ENCODE data around the gene FHAD1. TPM values are rescaled to one million over a fixed set of nuclear protein-coding genes. Genes with fewer than 3 reads are reported as not detected.

Gene FHAD1
- total and polyA plus RNA-seq, 10 of the 15 experiments (the other 5 are each of a cell fraction or from before 2014, with no cell fraction given): 0.09 to 1.0 (median 0.32) TPM; not detected in 2

GRCh38 chr1:15215116-15215515 is 31.9 kb upstream of the FHAD1 start:
- no peak for FAIRE-seq
- Histone ChIP-seq H3K27ac (ENCODE audit: control insufficient read depth, insufficient read depth) (no peak overlapping the region), H3K4me2 (ENCODE audit: control insufficient read depth, insufficient read depth) (no peak overlapping the region), H3K27me3 (replicated peaks in 1 of 2; ENCODE audit: control insufficient read depth in 2 of 2, insufficient read depth in 2 of 2, low read length in 1 of 2) (no peaks in the 10 kb centered on the region), H3K79me2 (ENCODE audit: control insufficient read depth, insufficient read depth, low read length) (no peaks in the 10 kb centered on the region), H3K9me3 (replicated peaks; ENCODE audit: control insufficient read depth, insufficient read depth, low read length) (no peaks in the 10 kb centered on the region; the same call in 2 of the 3 replicates), H3K36me3 (ENCODE audit: control insufficient read depth in 2 of 2, insufficient read depth in 2 of 2, low read length in 1 of 2) (peaks cover 0 to 2% of the 10 kb centered on the region in 2 experiments; a peak in 3 of 4 replicates), H2AFZ (ENCODE audit: control insufficient read depth, low read depth, low read length) (no peak overlapping the region), H3K9ac (ENCODE audit: control insufficient read depth, insufficient read depth, low read length) (no peak overlapping the region), H4K20me1 (ENCODE audit: control insufficient read depth, insufficient read depth) (no peaks in the 10 kb centered on the region), H3K4me3 (no peak overlapping the region), H3K4me1 (ENCODE audit: control insufficient read depth, insufficient read depth, low read length) (no peaks in the 10 kb centered on the region)
- no peak for DNase-seq (ENCODE audit: low read depth, low spot score)
- ChIA-PET SMC1A (ENCODE audit: uncharacterized antibody, unreplicated experiment) (interaction anchor here (1.3 kb wide), 1 partner anchor 10 kb away, joined by 3 read pairs; no protein-coding TSS in a partner anchor), CTCF (interaction anchor here (0.5 to 1.3 kb wide), 3 partner anchors 16 to 109 kb away, joined by 3 read pairs; no protein-coding TSS in a partner anchor), RAD21 (ENCODE audit: unreplicated experiment) (no interaction called here), POLR2A (no interaction called here)
- BruUV-seq (replicated peaks): no TSS peak
- intact Hi-C loops (cut with micrococcal nuclease; ENCODE audit: unreplicated experiment) (no loop called here), in situ Hi-C loops (cut with MboI) (no loop called here)
- 71% methylated on average over 23 of the region's 23 CpGs for WGBS (ENCODE audit: insufficient coverage, insufficient replicate concordance, low lambda C conversion rate, missing lambda C conversion rate)
- ATAC-seq: no peak
- TF ChIP-seq RFX5 (IDR thresholded peaks at IDR 0.05; ENCODE audit: low read depth, low read length) (no peak), FOXK2 (IDR thresholded peaks at IDR 0.05) (no peak), RBBP5 (conservative IDR thresholded peaks at IDR 0.05) (no peak), E4F1 (IDR thresholded peaks at IDR 0.05; ENCODE audit: borderline replicate concordance, partially characterized antibody) (no peak), POLR2AphosphoS5 (IDR thresholded peaks at IDR 0.05; ENCODE audit: low read length) (no peak), HDAC2 (IDR thresholded peaks at IDR 0.05) (no peak)
- TF ChIP-seq, protein P1, sequence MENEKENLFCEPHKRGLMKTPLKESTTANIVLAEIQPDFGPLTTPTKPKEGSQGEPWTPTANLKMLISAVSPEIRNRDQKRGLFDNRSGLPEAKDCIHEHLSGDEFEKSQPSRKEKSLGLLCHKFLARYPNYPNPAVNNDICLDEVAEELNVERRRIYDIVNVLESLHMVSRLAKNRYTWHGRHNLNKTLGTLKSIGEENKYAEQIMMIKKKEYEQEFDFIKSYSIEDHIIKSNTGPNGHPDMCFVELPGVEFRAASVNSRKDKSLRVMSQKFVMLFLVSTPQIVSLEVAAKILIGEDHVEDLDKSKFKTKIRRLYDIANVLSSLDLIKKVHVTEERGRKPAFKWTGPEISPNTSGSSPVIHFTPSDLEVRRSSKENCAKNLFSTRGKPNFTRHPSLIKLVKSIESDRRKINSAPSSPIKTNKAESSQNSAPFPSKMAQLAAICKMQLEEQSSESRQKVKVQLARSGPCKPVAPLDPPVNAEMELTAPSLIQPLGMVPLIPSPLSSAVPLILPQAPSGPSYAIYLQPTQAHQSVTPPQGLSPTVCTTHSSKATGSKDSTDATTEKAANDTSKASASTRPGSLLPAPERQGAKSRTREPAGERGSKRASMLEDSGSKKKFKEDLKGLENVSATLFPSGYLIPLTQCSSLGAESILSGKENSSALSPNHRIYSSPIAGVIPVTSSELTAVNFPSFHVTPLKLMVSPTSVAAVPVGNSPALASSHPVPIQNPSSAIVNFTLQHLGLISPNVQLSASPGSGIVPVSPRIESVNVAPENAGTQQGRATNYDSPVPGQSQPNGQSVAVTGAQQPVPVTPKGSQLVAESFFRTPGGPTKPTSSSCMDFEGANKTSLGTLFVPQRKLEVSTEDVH (IDR thresholded peaks at IDR 0.05; ENCODE audit: low read depth, partially characterized antibody): no peak
- TF ChIP-seq, protein P2, sequence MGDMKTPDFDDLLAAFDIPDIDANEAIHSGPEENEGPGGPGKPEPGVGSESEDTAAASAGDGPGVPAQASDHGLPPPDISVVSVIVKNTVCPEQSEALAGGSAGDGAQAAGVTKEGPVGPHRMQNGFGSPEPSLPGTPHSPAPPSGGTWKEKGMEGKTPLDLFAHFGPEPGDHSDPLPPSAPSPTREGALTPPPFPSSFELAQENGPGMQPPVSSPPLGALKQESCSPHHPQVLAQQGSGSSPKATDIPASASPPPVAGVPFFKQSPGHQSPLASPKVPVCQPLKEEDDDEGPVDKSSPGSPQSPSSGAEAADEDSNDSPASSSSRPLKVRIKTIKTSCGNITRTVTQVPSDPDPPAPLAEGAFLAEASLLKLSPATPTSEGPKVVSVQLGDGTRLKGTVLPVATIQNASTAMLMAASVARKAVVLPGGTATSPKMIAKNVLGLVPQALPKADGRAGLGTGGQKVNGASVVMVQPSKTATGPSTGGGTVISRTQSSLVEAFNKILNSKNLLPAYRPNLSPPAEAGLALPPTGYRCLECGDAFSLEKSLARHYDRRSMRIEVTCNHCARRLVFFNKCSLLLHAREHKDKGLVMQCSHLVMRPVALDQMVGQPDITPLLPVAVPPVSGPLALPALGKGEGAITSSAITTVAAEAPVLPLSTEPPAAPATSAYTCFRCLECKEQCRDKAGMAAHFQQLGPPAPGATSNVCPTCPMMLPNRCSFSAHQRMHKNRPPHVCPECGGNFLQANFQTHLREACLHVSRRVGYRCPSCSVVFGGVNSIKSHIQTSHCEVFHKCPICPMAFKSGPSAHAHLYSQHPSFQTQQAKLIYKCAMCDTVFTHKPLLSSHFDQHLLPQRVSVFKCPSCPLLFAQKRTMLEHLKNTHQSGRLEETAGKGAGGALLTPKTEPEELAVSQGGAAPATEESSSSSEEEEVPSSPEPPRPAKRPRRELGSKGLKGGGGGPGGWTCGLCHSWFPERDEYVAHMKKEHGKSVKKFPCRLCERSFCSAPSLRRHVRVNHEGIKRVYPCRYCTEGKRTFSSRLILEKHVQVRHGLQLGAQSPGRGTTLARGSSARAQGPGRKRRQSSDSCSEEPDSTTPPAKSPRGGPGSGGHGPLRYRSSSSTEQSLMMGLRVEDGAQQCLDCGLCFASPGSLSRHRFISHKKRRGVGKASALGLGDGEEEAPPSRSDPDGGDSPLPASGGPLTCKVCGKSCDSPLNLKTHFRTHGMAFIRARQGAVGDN (IDR thresholded peaks at IDR 0.05): no peak
